Amygdala (tissue), 56 donors: Measurements from ENCODE around the gene COL18A1.
"Not testable (repeated sequence)": the region's sequence is repeated elsewhere in the genome, so short reads cannot be mapped to it uniquely, and the experiment has no call there.

Experiments
- DNase-seq, 56 donors: peaks; one replicate each; lab custom pipeline; 2025; lab: John Stamatoyannopoulos, UW

Gene COL18A1

DNA sequence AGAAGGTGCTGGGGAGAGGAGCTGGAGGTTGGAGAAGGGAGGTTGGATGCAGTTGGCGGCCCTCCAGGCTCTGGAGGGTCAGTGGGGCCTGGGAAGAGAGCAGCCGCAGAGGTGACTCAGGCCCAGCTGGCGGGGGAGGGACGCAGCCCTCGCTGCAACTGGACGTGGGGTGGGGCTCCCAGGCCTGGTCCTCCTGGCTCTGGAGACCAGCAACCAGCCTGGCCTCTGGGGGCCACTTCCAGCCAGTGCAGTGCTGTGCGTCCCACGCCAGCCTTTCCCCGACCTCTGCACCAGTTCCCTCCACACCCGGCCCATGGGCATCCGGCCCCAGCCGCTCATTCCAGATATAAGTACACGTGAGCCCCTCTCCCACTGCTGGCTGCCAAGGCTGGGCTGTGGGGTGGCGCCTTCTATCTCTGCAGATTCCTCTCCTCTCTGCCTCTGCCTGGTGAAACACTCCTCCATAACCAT, 38.0 kb upstream of the COL18A1 start:
- DNase-seq: no peak

DNA sequence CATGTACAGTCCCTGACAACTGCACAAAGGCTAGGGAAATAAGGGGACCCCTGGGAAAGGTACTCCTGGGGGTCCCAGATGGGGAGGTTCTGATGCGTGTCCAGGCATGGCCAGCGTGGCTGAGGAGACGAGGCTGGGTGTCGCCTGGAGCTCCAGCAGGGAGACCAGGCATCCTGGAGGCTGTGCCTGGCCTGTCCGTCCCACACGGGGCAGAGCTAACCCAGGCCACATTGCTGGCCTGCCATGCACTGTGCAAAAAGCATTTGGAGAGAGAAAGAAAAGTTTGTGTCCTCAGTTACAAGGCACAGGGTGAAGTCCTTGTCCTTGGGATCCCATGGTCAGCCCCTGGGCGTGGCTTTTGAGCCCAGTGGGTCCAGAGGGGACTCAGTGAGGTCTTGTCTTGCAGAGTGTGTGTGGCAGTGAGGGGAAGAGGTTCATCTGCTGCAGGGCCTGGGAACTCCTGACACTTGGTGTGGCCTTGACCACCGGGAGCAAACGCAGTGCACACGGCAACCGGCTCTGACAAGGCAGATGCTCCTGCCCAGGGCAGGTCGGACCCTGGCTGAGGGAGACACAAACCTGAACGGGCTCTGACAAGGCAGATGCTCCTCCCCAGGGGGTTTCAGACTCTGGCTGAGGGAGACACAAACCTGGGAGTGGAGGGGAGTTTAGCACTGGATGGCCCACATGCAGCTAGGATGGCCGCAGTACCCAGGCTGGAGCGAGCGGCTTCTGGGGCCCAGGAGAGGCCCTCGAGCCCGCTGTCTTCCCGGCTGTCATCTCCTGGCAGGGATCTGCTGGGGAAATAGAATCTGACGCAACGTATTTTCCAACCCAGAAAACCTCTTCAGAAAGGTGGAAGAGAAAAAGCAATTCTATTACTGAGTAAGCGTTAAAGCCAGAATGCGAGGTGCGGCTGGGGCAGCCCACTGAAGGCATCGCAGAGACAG, 37.3 kb upstream of the COL18A1 start:
- no peak for DNase-seq

DNA sequence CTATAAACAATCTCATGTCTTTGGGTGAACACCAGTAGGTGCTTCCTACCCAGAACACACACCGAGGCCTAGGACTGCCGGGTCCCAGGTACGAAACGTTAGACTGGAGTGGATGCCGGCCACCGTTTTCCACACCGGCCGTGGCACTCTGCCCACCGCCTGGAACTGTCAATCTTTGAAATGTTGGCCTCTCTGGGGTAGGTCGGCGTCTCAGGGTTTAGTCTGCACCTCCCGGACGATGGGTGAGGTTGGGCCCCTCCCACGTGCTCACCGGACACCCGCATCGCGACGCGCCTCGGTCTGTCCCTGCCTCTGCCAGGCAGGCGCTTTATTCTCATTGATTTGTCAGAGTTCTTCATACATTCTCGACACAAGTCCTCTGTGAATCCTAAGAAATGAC, 35.9 kb upstream of the COL18A1 start:
- not testable (repeated sequence) for DNase-seq

DNA sequence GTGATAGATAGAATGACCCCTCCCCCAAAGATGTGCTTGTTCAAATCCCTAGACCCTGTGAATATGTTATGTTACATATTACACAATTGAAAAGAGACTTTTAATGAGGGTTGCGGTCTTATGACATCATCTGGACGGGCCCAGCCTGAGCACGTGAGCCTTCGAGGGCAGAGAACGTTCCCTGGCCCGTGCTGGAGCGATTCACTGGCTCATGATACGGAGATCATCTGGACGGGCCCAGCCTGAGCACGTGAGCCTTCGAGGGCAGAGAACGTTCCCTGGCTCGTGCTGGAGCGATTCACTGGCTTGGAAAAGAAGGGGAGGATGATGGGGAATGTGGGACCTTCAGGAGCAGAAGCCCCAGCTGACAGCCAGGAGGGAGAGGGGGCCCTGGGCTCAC, 34.4 kb upstream of the COL18A1 start:
- DNase-seq: no peak

DNA sequence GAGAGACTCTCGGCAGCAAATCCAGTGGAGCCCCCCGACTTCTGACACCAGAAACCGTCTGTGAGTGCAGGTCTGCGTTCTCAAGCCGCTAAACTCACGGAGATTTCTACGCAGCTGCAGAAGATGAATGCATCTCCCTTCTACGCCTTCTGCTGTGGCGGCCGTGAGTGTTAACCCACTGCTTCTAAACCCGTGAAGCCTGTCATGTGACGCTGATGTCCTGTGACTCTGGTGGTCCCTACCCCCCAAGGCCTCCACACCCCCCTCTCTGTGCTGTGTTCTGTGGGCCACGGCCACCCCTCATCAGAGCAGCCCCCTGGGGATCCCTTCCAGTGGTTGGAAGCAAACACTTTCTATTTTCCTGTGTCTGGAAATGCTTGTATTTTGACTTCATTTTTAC, 33.9 kb upstream of the COL18A1 start:
- no peak for DNase-seq

DNA sequence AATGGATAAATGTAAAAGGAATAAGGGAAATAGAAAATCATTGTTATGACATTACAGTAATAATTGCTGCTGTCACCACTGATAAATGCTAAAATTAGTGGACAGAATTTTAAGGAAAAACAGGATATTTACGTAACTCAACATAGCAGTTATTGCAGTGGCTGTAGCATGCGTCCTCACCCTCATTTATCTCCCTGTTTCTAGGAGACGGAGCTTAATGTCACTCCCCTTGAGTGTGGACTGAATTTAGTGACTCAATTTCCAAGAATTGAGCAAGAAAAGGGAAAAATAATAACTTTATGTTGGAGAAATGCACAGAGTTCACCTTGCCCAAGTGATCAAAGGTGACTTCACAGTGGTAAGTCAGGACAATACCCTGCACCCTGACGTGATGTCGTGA, 33.3 kb upstream of the COL18A1 start:
- DNase-seq: no peak

DNA sequence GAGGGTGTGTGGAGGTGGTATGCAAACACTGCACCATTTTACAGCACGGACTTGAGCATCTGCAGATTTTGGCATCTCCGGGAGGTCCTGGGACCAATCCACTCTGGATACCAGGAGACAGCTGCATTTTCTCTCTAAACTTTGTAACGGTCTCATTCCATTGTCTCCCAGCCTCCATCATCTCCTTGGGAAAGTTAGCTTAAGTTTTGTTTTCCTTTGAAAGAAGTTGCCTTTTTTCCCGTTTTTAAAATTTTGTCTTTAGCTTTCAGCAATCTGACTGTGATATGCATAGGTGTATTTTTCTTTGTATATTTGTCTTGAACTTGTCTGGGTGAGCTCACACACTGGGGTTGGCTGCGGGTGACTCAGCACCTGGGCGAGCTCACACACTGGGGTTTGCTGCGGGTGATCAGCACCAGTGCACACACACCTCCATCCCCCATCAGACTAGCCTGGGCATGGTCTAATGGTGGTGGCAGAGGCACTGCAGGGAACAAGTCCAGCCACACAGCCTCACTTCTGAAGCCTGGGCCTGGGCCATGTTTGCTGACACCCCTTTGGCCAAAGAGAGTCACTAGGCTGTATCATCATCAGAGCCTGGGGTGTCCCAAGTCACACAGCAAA, 32.1 kb upstream of the COL18A1 start:
- no peak for DNase-seq

DNA sequence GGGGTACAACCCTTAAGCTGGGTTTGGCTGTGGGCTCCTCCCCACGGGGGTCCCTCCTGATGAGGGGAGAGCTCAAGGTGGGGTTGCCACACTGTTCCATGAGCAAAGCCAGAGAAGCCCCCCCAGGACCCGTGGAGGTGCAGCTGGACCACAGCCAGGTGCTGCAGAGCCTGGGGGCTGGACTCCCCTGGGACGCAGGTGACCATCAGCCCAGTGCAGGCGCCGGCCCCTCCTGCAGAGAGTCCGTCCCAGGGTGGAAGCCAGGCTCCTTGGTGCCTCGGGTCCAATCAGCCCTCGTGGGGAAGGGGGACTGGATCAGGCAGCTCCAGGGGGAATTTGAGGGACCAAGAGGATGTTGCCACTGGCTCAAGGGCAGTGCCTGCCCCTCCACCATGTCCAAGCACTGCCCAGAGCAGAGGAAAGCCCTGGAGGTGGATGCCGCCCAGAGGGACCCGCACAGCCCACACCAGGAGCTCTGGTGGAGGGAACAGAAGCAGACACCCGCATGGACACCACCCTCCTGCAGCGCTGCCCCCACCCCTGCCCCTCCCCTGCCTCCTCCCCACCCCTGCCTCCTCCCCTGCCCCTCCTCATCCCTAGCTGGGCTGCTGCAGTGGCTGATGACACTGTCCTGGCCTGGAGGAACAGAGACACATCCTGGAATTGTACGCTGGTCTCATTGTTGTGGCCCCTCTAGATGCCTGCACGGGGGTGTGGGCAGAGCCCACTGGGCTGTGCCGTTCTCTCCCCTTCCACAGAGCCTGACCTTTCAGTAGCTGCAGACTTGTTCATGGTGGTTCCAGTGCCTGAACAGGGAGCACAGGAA, 30.8 kb upstream of the COL18A1 start:
- DNase-seq: no peak

DNA sequence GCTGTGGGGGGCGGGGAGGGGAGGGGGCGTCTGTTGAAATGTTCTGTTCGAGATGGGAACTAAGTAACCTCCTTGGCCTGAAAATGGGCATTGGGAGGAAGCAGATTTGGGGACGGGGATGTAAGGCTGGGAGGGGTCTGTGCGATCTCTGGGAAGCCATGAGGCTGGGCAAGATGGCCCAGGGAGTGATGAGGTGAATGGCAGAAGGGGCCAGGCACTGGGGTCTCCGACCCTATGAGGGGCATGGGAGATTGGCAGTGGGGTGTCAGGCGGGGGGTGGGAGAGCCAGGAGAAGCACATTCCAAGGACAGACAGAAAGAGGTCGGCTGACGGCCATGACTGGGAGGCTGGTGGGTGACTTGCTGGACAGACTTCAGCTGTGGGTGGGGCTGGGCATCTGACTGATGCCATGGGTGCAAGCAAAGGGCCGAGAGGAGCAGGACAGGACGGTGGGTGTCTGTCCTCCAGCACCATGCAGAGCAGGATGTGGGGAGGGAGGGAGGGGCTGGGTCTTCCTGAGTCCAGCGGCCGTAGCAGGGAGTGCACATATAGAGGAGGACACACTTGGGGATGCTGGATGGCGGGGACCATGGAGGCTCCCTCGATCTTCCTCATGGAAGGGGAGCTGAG, 30.0 kb upstream of the COL18A1 start:
- DNase-seq: no peak

DNA sequence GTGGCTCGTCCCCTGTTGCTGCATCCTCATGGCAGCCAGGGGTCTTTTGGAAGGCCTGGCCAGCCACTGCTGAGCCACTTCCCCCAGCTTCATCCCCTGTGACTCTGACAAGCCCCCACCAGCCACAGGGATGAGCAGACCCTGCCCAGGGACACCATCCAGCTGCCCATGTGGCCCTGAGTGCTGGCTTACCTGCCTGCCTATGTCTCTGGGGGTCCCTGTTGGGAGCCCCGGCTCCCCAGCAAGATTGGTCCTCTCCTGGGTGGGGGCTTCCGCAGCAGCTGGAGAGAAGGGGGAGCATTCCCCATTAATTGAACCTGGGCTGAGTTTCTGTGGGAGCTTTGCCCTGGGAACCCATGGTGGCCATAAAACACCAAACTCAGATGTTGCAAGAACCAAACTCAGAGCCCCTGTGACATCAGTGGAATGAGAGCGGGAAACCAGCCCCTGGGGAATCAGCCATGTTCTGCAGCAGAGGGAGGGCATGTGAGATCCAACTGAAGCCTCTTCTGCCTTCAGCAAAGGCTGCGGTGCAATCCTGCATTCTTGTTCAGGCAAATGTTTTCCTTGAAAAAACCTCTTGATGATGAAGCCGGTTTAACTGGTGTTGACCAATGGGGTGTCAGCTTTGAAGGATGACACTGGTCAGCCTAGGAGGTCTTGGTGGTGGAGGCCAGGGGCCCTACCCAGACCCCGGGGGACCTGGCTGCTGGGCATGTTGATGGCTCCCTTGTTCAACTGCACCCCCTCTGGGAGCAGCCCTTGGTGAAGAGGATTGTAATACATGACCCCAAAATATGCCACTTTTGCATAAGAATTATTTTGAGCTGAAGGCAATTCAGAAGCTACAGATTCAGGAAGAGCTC, 28.3 kb upstream of the COL18A1 start:
- no peak for DNase-seq

DNA sequence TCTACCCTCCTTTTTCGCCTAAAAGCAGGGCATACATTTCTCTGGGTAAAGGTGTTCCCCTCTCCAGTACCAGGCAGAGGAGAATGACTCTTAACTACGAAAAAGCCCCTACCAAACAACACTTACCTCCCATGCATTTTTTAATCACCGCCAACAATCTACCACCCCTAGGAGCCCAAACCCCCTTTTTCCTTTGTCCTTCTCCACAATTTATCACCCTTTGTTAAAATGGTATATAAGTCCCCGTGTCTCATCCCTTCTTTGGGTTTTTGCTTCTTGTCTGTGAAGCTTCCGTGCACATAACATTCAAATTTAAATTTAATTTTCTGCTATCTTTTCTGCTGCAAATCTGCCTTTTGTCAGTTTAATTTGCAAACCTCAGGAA, 27.6 kb upstream of the COL18A1 start:
- no peak for DNase-seq

DNA sequence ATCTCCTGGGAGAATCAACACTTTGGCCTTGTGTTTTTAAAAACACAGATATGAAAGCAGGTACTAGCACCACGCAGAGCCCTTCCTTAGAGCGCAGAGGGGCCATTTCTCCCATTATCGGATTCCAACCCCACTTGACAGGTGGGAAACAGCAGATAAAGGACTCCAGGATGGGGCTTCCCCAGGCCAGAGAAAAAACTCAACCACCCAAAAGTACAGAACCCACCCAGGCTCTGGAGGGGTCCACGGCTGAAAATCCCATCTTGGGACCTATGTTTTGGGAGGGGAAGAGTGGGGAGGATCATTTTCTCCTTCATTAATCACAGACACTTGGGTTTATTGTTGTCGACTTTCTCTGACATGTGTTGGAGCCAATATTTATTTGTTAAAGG, 27.1 kb upstream of the COL18A1 start:
- no peak for DNase-seq

DNA sequence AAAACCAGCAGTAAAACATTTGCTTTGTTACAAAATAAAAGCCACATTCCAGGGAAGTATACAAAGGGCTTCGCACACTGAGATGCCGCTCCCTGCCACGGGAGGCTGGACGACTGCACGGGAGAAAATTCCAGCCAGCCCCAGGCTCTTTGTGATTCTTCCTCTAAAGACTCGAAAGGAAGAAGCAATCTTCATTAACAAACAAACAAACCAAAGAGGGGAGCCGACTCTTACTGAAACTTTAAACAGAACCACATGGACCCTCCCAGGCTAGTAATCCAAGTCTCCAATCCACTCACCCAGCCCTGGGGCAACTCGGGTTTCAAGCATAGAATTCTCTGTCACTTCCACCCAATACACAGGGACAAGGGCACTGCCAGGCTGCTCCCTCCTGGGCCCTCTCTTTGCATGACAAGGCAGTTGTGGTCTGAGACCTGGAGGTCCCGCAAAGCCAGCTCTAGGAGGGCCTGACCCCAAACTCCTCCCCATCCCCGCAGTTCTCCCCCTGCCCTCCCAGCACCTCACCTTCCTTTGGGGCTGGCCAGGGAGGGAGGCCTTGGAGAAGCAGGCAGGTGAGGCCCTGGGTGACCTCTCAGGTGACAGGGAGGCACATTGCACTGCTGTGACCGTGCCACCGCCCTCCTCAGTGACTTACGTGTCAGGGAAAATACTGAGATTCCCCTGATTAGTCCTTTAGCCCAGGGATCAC, 26.6 kb upstream of the COL18A1 start:
- no peak for DNase-seq

DNA sequence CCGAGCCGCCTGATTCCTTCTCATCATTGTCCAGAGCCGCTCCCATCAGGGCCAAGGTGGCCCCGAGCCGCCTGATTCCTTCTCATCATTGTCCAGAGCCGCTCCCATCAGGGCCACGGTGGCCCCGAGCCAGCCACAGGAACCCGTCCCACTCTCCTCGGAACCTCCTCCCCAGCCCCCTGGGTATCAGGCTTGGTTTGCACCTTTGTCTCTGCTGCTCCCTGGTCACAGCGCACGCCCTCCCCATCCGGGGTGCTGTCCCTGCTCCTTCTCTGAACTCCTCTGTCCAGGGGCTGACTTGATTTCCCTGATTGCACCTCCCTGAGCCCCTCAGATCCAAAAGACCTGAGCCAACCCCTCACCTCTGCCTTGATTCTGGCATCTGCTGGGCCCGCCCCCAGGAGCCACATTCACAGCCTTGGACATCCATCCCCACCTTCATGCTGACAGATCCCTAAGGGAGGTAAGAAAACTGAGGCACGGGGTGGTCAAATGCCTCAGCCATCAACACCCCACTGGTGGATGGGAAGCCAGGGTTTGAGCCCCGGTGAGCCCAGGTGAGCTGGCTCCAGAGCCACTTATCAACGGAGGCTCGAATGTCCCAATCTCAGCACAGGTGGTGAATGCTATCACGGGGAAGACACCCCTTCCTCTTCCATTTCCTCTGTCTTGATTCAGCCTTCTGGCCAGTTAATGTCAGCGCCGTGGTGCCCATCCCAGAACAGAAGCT, 25.6 kb upstream of the COL18A1 start:
- DNase-seq: no peak

DNA sequence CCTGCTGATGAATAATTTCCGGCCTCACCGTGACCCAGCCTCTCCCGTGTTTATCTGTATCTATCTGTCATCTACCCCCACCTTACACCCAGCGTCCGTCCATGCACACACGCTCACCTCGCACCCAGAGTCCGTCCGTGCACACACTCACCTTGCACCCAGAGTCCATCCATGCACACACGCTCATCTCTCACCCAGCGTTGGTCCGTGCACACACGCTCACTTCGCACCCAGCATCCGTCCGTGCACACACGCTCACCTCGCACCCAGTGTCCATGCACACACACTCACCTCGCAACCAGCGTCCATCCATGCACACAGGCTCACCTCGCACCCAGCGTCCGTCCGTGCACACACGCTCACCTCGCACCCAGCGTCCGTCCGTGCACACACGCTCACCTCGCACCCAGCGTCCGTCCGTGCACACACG, 25.0 kb upstream of the COL18A1 start:
- no peak for DNase-seq

DNA sequence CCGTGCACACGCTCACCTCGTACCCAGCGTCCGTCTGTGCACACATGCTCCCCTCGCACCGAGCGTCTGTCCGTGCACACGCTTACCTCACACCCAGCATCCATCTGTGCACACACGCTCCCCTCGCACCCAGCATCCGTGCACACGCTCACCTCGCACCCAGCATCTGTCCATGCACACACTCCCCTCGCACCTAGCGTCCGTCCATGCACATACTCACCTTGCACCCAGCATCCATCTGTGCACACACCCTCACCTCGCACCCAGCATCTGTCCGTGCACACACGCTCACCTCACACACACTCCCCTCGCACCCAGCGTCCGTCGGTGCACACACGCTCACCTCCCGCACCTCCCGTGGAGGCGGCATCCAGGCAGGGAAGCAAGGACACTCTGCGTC, 24.4 kb upstream of the COL18A1 start:
- no peak for DNase-seq

DNA sequence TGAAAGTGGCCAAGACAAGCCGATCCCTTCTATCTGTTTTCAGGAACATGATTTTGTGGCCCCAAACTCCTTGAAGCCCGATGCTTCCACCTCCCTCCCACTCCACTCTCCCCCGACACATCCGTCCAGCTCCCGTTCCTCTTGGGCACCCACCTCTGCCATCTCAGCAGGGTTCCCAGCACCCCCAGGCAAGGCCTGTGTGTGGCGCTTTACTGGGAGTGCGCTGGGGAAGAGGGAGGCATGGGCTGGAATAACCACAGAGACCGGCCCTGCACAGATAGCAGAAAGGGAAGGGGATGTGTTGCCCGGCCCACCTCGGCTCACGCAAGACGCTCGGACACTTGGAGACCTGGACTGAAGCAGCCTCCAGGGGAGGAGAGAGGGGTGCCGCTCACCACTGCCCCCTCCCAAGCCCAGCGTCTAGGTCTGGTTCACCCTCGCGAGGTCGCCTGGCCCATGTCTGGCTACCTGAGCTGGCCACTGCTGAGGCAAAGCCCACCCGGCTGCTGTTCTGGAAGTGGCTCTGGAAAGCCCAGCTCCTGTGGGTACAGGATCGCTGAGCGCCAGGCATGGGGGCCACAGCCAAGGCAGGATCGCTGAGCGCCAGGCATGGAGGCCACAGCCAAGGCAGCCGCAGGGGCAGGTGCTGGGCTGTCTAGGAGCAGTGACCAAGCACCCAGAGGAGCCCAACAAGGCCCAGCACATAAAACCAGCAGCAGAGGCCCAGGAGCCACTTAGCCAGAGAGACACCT, 23.8 kb upstream of the COL18A1 start:
- DNase-seq: no peak
